NCI-H774 (cell line): ENCODE measurements around the gene VSX1.

ENCODE experiments used
- DNase-seq: peaks from one replicate; lab custom pipeline; 2025; lab: John Stamatoyannopoulos, UW

VSX1 gene

DNA sequence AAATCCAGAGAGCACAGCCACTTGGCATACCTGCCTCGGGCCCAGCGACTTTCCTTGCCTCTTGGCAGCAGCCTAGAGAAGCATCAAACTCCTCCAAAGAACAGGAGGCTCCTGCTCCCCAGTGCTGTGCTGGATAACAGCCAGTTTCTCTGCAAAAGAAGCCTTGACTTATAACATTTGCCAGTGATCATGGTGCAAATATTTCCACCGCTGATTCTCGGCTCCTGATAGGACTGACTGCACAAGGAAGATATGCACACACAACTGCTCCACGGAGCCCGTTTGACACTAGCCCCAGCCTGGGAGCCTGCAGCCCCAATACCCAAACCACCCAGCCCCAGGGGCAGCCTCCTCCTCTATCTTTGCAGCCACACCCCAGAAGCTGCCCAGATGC lies 41.5 kb downstream of the VSX1 start:
- DNase-seq: no peak

GRCh38 chr20:25039697-25040437 lies 42.1 kb downstream of the VSX1 start:
- no peak for DNase-seq

- DNase-seq: no peak
Observed at GRCh38 chr20:25038591-25039015, 43.3 kb downstream of the VSX1 start.

- DNase-seq: no peak
Observed at GRCh38 chr20:25038103-25038410, 43.9 kb downstream of the VSX1 start.

- no peak for DNase-seq
Observed at GRCh38 chr20:25037288-25038102, 44.4 kb downstream of the VSX1 start.

GRCh38 chr20:25036331-25036936 lies 45.5 kb downstream of the VSX1 start:
- no peak for DNase-seq

- no peak for DNase-seq
Observed at GRCh38 chr20:25035921-25036320, 46.0 kb downstream of the VSX1 start.

DNA sequence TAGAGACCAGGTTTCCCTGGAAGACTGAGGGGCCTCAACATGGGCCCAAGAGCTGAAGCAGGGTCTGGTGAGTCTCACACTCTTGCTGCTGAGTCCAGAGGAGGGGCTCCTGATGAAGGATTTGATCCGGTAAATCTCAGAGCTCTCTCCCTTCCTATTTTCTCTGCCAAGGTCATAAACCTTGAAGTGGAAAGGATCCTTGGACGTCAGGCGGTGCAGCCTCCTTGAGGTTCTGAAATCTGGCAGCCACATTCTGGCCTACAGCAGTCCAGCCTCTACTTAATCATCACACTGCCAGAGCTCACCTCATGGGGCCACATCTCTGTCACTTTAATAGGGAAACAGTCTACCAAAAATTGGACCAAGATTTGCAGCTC lies 48.0 kb downstream of the VSX1 start:
- no peak for DNase-seq

- DNase-seq: no peak
Observed at GRCh38 chr20:25033265-25033923, 48.5 kb downstream of the VSX1 start.

GRCh38 chr20:25032478-25033264 lies 49.3 kb downstream of the VSX1 start:
- no peak for DNase-seq

DNA sequence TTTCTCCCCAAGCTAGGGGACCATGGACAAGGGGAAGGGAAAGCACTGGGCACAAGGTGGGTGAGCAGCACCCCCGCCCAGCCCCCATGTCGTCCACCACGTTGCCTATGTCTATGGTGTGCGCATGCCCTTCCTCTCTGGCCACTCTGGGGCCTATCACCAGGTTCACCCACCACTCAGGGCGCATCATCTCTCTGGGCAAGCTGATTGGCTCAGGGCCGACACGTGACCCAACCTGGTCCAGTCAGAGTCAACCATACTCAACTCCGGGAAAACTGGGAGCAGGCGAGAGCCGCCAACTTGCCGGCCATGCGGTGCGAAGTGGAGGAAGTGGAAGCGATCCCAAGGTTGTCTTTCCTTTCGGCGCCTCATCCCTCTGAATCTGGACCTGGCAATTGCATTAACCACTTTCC lies 49.9 kb downstream of the VSX1 start:
- no peak for DNase-seq

DNA sequence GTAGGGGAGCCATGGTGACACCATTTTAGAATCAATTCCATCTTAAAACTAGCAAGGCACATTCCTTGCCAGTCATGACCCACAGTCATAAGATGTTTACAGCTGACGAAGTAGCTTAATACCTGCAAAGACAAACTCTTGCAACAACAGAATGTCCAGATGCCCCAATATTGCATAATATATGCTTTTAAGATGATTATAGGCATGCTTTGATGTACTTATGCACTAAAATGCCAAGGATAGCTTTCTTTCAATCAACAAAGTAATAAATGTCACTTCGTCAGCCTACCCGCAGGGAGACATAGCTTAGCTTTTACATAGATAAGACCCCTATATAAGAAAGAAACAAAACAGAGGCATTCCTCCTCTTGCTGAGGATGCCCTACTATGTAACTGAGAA lies 50.7 kb downstream of the VSX1 start:
- DNase-seq: no peak

GRCh38 chr20:25030649-25031207 lies 51.2 kb downstream of the VSX1 start:
- DNase-seq: no peak

GRCh38 chr20:25030007-25030648 lies 51.8 kb downstream of the VSX1 start:
- DNase-seq: no peak

- no peak for DNase-seq
Observed at GRCh38 chr20:25025986-25026605, 55.8 kb downstream of the VSX1 start.
